ENCODE results near the gene AUTS2. TPM values are rescaled to one million over a fixed set of nuclear protein-coding genes. Genes with fewer than 3 reads are reported as not detected.

AUTS2 gene
- total RNA-seq, 5 donors from 2014 or later (not counting 1 experiment from before 2014, with no cell fraction given) = 10.6 to 66.2 (median 37.6) TPM

DNA sequence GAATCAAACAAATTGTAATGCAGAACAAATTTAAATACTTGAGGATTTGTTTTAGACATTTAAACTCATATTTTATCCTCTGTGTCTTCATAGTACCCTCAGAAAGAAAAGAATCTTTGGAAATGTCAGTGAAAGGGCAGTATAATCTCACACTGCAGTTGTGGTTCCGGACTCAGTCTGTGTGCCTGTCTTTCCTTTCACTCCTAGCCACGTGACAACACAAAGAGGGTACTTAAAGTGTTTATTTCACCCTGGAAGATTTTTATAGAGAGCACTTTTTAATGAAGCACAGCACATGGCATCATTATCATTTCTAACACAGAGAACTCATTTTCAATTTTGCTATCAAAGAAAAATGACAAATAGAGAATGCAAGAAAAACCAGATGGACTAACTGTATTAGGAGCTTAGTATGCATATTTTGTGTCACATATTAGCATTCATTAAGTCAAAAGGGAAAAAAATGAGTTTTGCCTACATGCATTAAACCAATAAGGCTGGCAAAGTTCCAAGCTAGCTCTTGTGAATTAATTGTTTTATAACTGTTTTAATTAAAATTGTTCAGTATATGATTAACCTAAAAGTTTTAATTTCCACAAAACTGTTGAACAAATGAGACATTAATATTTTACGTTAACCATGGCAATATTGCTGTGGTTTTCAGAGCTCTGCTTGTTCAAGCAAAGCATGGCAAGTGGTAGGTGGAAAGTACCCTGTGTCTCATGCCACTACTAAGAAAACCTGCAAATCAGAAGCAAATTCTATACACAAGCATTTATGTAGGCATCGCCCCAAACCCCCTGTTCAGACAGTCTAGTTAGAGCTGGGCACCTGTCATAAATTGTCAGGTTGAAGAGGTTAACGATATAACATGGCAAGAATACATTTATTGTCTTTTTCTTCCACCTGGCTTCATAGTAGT, 65.9 kb downstream of the AUTS2 start:
- H3K4me1 ChIP-seq (ENCODE audit: control insufficient read depth in 1 of 2, extremely low read depth in 1 of 2, insufficient read depth in 2 of 2, low read length in 2 of 2) = no peaks in the 10 kb centered on the region
- Mint-ChIP-seq H3K4me3 (no peak overlapping the region), H3K9me3 (no peaks in the 10 kb centered on the region), H3K4me1 (no peaks in the 10 kb centered on the region), H3K27ac (no peak overlapping the region), H3K27me3 (peaks cover 4 to 12% of the 10 kb centered on the region in 2 donors), H3K36me3 (no peaks in the 10 kb centered on the region)
- DNase-seq (no peak), ATAC-seq (replicated peaks in 1 of 4) (no peak)
- no peaks in the 10 kb centered on the region for H3K27me3 ChIP-seq (replicated peaks in 1 of 2; ENCODE audit: control insufficient read depth in 2 of 2, extremely low read depth in 1 of 2, insufficient read depth in 2 of 2, low read length in 1 of 2)
- CTCF ChIA-PET = interaction anchor here in 1 of 2 donors (0.5 kb wide), 1 partner anchor 1567 kb away, joined by 3 read pairs; no protein-coding TSS in a partner anchor
- POLR2A ChIA-PET = no interaction called here
- no peak overlapping the region for H3K4me3 ChIP-seq (ENCODE audit: control insufficient read depth in 1 of 2, extremely low read depth in 1 of 2, low read length in 1 of 2)
- 80% methylated on average over 1 of the region's 5 CpGs for WGBS (ENCODE audit: insufficient coverage)
- no peak overlapping the region for H3K27ac ChIP-seq (ENCODE audit: low read length)
- H3K9me3 ChIP-seq = no peaks in the 10 kb centered on the region
- no peaks in the 10 kb centered on the region for H3K36me3 ChIP-seq (ENCODE audit: control insufficient read depth in 2 of 2, extremely low read depth in 1 of 2, insufficient read depth in 1 of 2, low read length in 1 of 2)

DNA sequence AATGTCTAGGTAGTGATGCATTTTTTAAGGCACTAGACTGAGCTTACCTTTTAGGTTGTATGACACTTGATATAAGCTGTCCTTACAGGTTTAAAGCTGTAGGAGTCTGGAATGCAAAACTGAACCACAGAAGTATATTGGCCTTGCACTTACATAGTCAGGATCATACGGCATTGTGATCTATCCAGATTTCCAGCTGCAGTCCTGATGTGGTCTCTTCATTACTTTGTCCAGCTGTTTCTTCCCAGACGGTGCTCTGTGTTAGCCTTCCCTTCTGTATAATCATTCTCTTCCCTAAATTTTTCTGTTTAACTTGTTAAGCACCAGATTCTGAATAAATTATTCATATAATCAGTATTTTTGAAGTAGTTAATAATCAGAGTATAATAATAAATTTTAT, 67.1 kb downstream of the AUTS2 start:
- Histone ChIP-seq H3K4me1 (ENCODE audit: control insufficient read depth in 1 of 2, extremely low read depth in 1 of 2, insufficient read depth in 2 of 2, low read length in 2 of 2) (no peaks in the 10 kb centered on the region), H3K9me3 (no peaks in the 10 kb centered on the region), H3K36me3 (ENCODE audit: control insufficient read depth in 2 of 2, extremely low read depth in 1 of 2, insufficient read depth in 1 of 2, low read length in 1 of 2) (no peaks in the 10 kb centered on the region), H3K27ac (ENCODE audit: low read length) (no peak overlapping the region), H3K4me3 (ENCODE audit: control insufficient read depth in 1 of 2, extremely low read depth in 1 of 2, low read length in 1 of 2) (no peak overlapping the region), H3K27me3 (replicated peaks in 1 of 2; ENCODE audit: control insufficient read depth in 2 of 2, extremely low read depth in 1 of 2, insufficient read depth in 2 of 2, low read length in 1 of 2) (no peaks in the 10 kb centered on the region)
- CTCF ChIA-PET = no interaction called here
- H3K9me3 Mint-ChIP-seq = no peaks in the 10 kb centered on the region
- H3K27me3 Mint-ChIP-seq = peaks cover 3 to 12% of the 10 kb centered on the region in 2 donors
- POLR2A ChIA-PET = interaction anchor here in 1 of 2 donors (0.5 kb wide), 1 partner anchor 1746 kb away, joined by 3 read pairs; no protein-coding TSS in a partner anchor
- ATAC-seq (replicated peaks in 1 of 4) (no peak), DNase-seq (no peak)
- H3K4me3 Mint-ChIP-seq = no peak overlapping the region
- H3K27ac Mint-ChIP-seq = no peak overlapping the region
- no peaks in the 10 kb centered on the region for H3K4me1 Mint-ChIP-seq
- no CpG with 5 or more reads among the region's 2 CpGs for WGBS (ENCODE audit: insufficient coverage)
- H3K36me3 Mint-ChIP-seq = no peaks in the 10 kb centered on the region

DNA sequence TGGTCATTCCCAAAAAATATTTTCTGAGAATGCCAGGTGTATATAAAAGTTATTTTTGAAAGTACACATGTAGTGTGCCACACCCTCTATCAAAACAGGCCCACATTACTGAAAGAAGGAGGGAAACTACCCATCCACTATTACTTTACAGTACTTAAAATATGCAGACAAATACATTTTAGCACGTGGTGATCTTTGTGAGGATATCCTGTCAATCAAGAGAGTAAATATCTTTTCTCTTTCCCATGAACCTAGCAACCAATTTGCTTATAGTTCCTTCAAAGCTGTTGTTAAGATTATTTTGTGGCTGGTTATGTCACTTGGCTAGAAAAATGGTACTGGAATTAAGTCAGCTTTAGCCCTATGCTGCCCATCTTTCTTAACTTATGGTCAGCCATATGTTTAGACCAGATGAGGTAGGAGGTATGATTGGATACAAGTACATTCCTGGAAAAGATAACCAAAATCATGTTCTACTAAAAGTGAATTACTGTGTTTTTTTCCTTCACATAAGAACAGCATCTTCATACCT, 70.1 kb downstream of the AUTS2 start:
- no peaks in the 10 kb centered on the region for H3K9me3 ChIP-seq
- Mint-ChIP-seq H3K36me3 (no peaks in the 10 kb centered on the region), H3K4me1 (no peaks in the 10 kb centered on the region), H3K27ac (no peak overlapping the region), H3K27me3 (peaks cover 1 to 8% of the 10 kb centered on the region in 2 donors), H3K9me3 (no peaks in the 10 kb centered on the region), H3K4me3 (no peak overlapping the region)
- WGBS (ENCODE audit: insufficient coverage) = no CpG with 5 or more reads among the region's 1 CpG
- no peak for ATAC-seq (replicated peaks in 1 of 4)
- ChIA-PET POLR2A (no interaction called here), CTCF (no interaction called here)
- no peak for DNase-seq
- no peak overlapping the region for H3K27ac ChIP-seq (ENCODE audit: low read length)
- H3K4me3 ChIP-seq (ENCODE audit: control insufficient read depth in 1 of 2, extremely low read depth in 1 of 2, low read length in 1 of 2) = no peak overlapping the region
- no peaks in the 10 kb centered on the region for H3K36me3 ChIP-seq (ENCODE audit: control insufficient read depth in 2 of 2, extremely low read depth in 1 of 2, insufficient read depth in 1 of 2, low read length in 1 of 2)
- H3K4me1 ChIP-seq (ENCODE audit: control insufficient read depth in 1 of 2, extremely low read depth in 1 of 2, insufficient read depth in 2 of 2, low read length in 2 of 2) = no peaks in the 10 kb centered on the region
- H3K27me3 ChIP-seq (replicated peaks in 1 of 2; ENCODE audit: control insufficient read depth in 2 of 2, extremely low read depth in 1 of 2, insufficient read depth in 2 of 2, low read length in 1 of 2) = no peaks in the 10 kb centered on the region

DNA sequence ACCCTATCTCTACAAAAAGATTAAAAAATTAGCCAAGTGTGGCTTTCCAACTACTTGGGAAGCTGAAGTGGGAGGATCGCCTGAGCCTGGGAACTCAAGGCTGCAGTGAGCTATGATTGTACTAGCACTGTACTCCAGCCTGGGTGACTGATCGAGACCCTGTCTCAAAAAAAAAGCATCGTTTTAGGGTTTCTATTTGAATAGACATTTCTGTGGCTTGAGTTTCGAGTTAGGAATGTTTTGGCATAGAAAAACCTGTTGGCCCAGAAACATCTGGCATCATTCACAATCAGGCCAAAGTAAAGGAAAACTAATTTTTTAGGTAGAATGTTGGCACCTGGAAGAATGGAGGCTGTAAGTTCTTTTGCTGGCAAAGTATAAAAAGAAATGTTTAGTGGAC, 72.4 kb downstream of the AUTS2 start:
- Mint-ChIP-seq H3K4me1 (no peaks in the 10 kb centered on the region), H3K36me3 (no peaks in the 10 kb centered on the region), H3K9me3 (no peaks in the 10 kb centered on the region), H3K27ac (no peak overlapping the region), H3K27me3 (peaks cover 0 to 1% of the 10 kb centered on the region in 2 donors), H3K4me3 (no peak overlapping the region)
- ChIA-PET CTCF (no interaction called here), POLR2A (no interaction called here)
- ATAC-seq (replicated peaks in 1 of 4) (no peak), DNase-seq (no peak)
- H3K36me3 ChIP-seq (ENCODE audit: control insufficient read depth in 2 of 2, extremely low read depth in 1 of 2, insufficient read depth in 1 of 2, low read length in 1 of 2) = no peaks in the 10 kb centered on the region
- no peaks in the 10 kb centered on the region for H3K9me3 ChIP-seq
- H3K4me1 ChIP-seq (ENCODE audit: control insufficient read depth in 1 of 2, extremely low read depth in 1 of 2, insufficient read depth in 2 of 2, low read length in 2 of 2) = no peaks in the 10 kb centered on the region
- no peaks in the 10 kb centered on the region for H3K27me3 ChIP-seq (replicated peaks in 1 of 2; ENCODE audit: control insufficient read depth in 2 of 2, extremely low read depth in 1 of 2, insufficient read depth in 2 of 2, low read length in 1 of 2)
- WGBS (ENCODE audit: insufficient coverage) = no CpG with 5 or more reads among the region's 4 CpGs
- no peak overlapping the region for H3K4me3 ChIP-seq (ENCODE audit: control insufficient read depth in 1 of 2, extremely low read depth in 1 of 2, low read length in 1 of 2)
- no peak overlapping the region for H3K27ac ChIP-seq (ENCODE audit: low read length)

DNA sequence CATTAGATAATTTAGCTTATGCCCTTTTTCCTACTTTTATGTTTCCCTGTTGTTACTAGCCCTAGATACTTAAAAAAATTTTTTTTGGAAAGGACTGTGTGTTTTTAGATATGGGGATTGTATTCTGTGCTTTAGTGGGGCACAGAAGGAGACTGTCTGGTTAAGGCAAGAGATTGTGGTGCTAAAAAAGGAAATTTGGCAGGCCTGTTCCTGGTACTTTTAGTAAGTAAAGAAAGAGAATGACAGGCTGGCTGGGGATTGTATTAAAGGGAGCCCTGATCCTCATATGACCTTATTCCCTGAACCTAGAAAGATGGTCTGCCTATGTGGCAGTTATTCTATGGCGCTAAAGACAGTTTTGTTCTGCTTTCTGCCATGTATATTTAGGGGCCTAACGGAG, 74.8 kb downstream of the AUTS2 start:
- Histone ChIP-seq H3K27ac (ENCODE audit: low read length) (no peak overlapping the region), H3K4me3 (ENCODE audit: control insufficient read depth in 1 of 2, extremely low read depth in 1 of 2, low read length in 1 of 2) (no peak overlapping the region), H3K9me3 (no peaks in the 10 kb centered on the region), H3K27me3 (replicated peaks in 1 of 2; ENCODE audit: control insufficient read depth in 2 of 2, extremely low read depth in 1 of 2, insufficient read depth in 2 of 2, low read length in 1 of 2) (no peaks in the 10 kb centered on the region), H3K4me1 (ENCODE audit: control insufficient read depth in 1 of 2, extremely low read depth in 1 of 2, insufficient read depth in 2 of 2, low read length in 2 of 2) (no peaks in the 10 kb centered on the region), H3K36me3 (ENCODE audit: control insufficient read depth in 2 of 2, extremely low read depth in 1 of 2, insufficient read depth in 1 of 2, low read length in 1 of 2) (no peaks in the 10 kb centered on the region)
- no peaks in the 10 kb centered on the region for H3K27me3 Mint-ChIP-seq
- H3K4me3 Mint-ChIP-seq = no peak overlapping the region
- POLR2A ChIA-PET = no interaction called here
- no peak overlapping the region for H3K27ac Mint-ChIP-seq
- H3K4me1 Mint-ChIP-seq = no peaks in the 10 kb centered on the region
- ATAC-seq (replicated peaks in 1 of 4) (no peak), DNase-seq (no peak)
- H3K9me3 Mint-ChIP-seq = no peaks in the 10 kb centered on the region
- CTCF ChIA-PET = no interaction called here
- 100% methylated on average over 2 of the region's 2 CpGs for WGBS (ENCODE audit: insufficient coverage)
- H3K36me3 Mint-ChIP-seq = no peaks in the 10 kb centered on the region

DNA sequence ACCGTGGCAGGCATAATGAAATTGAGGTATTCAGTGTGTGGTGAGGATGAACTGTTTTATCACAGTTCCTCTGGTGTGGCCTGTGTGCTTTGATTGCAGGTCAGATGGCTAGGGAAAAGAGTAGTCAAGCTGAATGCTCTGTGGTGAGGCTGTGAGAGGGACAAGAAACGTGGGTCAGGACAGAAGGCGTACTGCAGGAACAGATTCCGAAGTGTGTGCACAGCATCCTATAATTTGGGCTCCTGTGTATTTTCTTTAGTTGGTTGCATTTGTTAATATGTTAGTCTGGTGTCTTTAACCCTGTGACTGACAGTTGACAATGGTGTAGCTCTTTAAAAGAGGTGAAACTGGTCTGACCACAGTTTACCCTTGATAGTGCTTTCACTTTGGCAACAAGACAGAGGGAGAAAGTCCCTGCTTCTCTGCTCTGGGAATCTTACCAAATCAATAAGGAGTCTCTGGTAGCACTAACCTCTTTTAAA, 76.5 kb downstream of the AUTS2 start:
- H3K27me3 Mint-ChIP-seq = no peaks in the 10 kb centered on the region
- WGBS (ENCODE audit: insufficient coverage) = 62% methylated on average over 4 of the region's 4 CpGs
- POLR2A ChIA-PET = no interaction called here

More for the DNA sequence above, 76.5 kb downstream of the AUTS2 start:
- Mint-ChIP-seq H3K4me1 (no peaks in the 10 kb centered on the region), H3K27ac (no peak overlapping the region), H3K4me3 (no peak overlapping the region), H3K9me3 (no peaks in the 10 kb centered on the region), H3K36me3 (no peaks in the 10 kb centered on the region)
- H3K4me1 ChIP-seq (ENCODE audit: control insufficient read depth in 1 of 2, extremely low read depth in 1 of 2, insufficient read depth in 2 of 2, low read length in 2 of 2) = no peaks in the 10 kb centered on the region
- H3K27me3 ChIP-seq (replicated peaks in 1 of 2; ENCODE audit: control insufficient read depth in 2 of 2, extremely low read depth in 1 of 2, insufficient read depth in 2 of 2, low read length in 1 of 2) = no peaks in the 10 kb centered on the region
- H3K4me3 ChIP-seq (ENCODE audit: control insufficient read depth in 1 of 2, extremely low read depth in 1 of 2, low read length in 1 of 2) = no peak overlapping the region
- H3K9me3 ChIP-seq = no peaks in the 10 kb centered on the region
- no peak overlapping the region for H3K27ac ChIP-seq (ENCODE audit: low read length)
- DNase-seq (no peak), ATAC-seq (replicated peaks in 1 of 4) (no peak)
- H3K36me3 ChIP-seq (ENCODE audit: control insufficient read depth in 2 of 2, extremely low read depth in 1 of 2, insufficient read depth in 1 of 2, low read length in 1 of 2) = no peaks in the 10 kb centered on the region
- CTCF ChIA-PET = no interaction called here

Data from T-cell (primary cell).